NCI-H526 treated with DMSO at 0.1 percent for 48 hours (cell line): Measurements from ENCODE around the gene IQGAP2.

ENCODE experiments used
- DNase-seq: peaks from one replicate; lab custom pipeline; 2025; lab: John Stamatoyannopoulos, UW

IQGAP2 gene

DNA sequence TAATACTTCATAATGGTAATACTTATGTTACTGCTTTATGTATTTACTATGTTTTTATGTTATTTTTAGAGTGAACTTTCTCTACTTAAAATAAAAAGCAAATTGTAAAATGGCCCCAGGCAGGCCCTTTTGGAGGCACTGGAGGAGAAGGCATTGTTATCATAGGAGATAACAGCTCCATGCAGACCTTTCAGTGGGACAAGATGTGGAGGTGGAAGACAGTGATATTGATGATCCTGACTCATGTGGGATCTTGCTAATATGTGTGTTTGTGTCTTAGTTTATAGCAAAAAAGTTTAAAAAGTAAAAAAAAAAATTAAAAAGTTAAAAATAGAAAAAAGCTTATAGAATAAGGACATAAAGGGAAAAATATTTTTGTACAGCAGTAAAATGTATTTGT is 74.5 kb downstream of the IQGAP2 start:
- no peak for DNase-seq

DNA sequence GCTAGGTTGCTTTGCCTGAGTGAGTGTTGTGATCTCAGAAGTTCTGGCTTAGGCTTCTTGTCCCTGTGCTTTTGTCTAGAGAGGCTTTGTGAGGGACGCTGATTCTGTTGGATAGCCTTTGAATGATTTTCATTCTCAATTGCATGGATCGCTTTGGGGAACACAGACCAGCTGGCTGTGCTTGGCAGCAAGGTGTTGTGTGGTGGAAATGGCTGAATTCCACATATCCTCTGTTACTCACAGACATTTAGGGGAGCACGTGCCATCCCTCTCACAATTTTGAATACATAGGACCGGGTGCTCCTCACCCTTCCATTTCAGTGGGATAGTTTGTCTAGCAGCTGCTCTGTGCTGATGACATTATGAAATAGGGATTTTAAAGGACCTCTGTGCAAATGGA is 76.2 kb downstream of the IQGAP2 start:
- DNase-seq: no peak

DNA sequence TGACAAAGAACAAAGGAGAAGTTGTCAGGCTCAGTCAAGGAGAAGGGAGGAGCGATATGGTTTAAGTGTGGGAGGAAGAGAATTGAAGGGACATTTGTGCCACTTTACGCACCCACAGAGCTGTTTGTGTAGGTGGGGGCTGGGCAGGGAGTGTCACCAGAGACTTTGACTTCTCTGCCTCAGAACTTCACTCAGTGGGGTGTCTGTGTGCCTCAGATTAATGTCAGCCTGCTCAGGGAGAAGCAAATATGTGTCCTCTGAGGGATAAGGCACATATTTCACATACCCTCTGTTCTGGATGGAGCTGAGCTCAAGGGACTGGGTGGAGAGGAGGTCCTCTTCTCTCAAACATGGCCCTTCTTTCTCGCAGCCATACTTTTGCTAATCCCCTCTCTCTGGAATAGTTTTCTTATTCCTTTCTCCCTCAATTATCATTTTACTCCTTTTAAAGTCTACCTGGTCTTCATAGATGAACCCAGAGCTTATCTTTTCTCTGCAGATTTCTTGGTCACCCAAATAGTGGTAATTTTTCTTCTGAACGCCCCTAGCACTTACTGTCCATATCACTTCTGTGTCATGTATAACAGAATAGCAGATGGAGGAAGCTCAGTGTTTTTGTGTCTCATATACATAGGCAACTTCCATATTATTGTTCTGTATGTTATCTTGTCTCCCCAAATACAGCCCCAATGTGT is 77.0 kb downstream of the IQGAP2 start:
- no peak for DNase-seq

DNA sequence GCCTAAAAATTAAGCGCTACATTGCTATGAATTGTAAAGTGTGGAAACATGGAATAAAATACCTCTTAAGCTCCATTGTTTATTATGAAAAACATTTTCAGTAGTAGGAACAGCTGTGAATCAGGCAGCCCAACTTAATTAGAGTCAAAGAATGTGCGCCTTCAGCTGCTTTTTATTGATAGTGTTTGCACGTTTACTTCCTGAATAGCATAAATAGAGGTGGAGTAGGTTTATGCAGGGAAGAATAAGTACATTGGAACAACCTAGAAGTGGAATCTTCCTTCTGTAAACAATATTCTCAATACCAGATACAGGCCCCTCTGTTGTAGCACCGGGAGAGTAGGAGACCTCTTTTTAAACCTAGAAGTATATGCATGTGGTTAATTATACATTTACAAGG is 79.9 kb downstream of the IQGAP2 start:
- no peak for DNase-seq

DNA sequence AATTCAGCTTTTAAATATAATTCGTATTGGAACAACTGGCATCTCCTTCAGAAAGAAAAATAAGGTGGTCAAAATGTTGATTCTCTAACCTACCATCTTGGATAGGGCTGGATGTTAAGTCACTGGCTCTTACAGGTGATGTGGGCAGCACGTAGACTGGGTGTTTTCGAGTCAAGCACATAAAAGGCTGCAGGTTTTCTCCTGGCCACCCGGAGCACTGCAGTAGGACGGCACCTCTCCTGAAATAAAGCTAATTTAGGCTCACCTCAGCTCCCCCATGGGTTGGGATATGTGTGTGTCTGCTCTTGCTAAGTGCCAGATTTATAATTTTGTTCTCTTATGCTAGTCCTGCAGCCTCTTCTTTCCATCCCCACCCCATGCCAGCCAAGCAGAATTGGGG is 80.3 kb downstream of the IQGAP2 start:
- no peak for DNase-seq

DNA sequence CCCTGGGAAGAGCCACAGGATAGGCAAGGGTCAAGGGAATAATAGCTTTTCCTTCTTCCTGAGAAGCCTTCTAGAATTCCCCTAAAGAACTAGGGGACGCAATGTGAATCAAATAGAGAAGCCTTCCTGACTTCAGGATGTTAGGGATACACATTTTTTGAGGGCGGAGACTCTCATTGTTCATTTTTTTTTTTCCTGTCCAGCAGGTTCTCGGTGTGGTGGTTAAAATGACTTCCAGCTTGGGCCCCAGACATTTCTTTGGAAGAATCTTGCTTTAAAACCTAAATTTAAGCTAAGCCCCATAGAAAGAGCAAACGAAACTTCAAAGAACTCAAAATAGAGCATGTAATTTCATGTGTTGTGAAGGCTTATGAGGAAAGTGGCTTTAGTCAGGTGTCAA is 80.8 kb downstream of the IQGAP2 start:
- no peak for DNase-seq

DNA sequence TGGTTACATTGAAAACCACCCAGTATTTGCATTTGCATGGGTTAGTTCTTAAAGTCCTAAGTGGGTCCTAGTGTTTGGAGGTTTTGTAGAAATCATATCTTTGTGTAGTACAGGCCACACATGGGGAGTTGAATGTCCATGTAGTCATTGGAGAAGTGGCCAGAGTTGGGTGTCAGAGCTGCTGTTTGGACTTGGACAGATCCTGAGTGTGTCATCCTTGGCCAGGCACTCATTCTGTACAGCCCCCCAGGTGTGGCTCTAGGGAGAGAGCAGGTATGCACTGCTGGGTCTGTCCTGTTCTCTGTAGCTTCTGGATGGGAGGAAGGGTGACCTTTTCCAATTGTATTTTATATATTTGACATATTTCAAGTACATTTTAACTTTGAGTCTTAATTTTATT is 82.4 kb downstream of the IQGAP2 start:
- DNase-seq: no peak

DNA sequence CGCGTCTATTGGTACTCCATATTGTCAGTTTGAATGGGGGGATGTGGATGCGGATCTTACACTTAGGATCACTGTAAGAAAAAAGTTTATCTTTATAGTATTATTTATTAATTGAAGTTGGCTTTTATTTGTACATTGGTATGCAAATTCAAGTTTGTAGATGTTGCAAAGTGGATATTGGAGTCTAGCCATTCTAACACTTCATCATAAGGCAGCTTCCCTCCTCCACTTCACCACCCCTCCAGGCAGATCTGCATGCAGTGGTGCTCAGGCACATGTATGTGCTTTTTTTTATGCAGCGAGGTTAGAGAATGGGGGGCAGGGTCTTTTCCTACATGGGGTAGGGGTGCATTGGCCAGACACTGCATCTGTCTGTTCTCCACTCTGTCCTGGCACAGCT is 84.3 kb downstream of the IQGAP2 start:
- DNase-seq: no peak

DNA sequence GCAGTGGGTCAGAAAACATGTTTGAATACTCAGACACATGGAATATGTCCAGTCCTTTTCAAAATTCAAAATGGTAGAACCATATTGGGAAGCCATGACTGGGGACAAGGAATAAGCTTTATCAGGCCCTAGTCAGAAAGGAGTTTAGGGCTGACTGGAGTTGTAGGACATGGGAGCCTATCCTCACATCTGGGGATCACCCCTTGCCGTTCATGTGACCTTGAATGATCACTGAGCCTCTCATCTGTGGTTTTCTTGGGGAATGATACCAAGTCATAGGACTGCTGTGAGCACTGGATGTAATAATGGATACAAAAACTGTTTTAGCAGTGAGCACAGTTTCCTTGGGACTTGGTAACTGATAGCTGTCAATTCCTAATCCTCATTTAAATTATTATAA is 84.7 kb downstream of the IQGAP2 start:
- no peak for DNase-seq

DNA sequence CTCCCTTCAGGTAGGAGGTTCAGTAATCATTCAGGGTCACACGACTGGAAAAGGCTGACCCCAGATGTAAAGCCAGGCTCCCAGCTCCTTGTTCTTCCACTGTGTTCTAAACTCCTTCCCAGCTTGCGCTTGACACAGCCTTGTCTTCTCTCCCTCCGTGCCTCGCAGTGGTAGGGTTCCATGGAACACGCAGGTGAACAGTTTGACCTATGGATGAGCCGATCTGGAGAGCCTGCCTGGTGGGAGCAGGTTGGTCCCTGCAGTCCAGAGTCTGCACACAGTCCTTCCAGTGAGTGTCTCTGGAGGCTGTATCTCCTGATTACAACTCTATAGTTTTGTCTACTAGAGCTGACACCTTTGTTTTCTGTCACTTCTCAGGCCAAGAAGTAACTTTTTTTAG is 85.9 kb downstream of the IQGAP2 start:
- DNase-seq: no peak

DNA sequence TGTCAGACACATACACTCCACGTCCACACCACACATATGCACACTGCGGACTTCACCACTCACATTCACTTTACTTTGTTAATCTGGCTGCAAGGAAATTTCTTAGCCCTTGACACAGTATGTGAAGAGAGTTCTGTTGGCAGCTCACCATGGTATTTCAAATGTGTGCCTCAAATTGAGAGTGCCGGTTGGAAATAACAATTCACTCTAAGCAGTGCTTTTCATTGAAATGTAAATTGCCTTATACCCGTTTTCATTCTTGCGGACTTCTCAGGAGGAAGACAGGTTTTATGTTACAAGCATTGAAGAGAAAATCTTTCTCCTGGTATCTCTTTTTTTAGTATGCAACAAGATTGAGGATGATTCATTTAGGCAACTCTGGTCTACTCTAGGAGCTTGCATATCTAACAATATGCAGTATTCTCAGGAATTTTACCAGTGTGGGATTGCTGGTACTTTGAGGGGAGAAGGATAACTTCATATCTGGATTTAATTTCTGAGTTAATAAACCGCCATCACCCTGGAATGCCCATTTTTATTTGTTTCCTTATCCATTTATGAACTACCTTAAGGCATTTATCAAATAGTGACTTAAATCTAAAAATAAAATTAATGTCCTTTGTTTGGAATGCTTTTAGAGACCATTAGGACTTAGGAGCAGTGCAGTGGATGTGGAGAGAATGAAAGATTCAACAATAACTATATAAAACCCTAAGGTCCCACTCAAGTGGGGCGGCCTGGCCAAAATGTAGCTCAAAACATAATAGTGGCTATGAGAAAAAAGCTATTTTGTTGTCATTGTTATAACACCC is 87.0 kb downstream of the IQGAP2 start:
- no peak for DNase-seq

DNA sequence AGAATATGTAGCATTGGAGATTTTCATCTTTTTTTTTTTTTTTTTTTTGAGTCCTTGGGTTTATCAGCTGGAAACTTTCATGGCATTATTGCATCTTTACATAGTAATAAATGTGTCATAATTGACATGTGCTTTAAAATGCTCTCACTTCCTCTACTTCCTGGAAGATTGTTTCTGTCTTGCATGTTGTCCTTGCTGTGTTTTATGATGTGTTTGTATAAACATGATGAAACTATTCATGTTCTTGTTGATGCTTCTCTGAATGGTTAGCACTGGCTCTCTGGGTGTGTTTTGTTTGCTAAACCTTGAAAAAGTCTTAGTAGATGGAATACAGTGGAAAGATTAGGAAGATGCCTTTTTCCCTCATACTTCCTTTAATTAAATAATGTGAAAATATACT is 87.9 kb downstream of the IQGAP2 start:
- DNase-seq: no peak

DNA sequence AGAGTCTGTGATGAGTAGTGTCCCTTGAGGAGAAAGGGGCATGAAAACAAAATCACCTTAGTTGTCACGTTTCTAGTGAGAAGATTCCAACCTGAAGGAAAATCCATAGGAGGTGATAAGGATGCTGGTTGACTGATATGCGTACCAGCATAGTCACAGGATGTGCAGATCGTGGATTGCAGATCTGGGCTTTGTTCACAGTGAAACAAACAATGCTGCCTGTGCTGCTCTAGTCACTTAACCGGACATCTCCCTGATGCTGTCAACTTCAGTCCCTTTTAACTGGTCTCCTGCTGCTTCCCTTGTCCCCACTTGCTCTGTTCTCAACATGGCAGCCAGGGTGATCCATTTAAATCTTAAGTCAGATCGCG is 89.7 kb downstream of the IQGAP2 start:
- DNase-seq: no peak

DNA sequence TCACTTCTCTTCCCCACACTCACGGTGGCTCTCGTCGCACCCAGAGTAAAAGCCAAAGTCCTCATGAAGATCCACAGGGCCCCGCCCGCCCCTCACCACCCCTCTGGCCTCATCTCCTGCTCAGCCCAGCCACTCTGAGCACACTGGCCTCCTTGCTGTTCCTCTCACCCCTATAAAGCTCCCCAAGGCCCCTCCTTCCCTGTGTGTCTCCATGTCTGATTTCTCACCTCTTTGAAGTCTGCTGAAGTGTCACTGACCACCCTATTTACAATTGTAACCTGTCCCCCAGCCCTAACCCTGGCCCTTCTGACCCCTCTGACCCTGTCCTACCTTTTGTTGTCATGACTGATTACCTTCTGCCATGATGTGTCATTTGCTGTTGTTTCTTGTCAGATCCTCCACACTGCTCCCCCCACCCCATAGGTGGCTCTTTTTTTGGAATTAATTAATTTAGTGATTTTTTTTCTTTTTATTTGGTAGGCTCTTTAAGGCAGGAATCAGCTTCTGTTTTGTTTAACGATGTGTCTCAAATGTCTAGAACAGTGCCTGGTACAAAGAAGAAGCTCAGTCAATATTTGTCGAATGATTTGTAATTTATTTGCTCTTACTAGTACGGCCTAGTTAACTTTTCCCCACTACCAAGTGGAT is 90.2 kb downstream of the IQGAP2 start:
- no peak for DNase-seq

DNA sequence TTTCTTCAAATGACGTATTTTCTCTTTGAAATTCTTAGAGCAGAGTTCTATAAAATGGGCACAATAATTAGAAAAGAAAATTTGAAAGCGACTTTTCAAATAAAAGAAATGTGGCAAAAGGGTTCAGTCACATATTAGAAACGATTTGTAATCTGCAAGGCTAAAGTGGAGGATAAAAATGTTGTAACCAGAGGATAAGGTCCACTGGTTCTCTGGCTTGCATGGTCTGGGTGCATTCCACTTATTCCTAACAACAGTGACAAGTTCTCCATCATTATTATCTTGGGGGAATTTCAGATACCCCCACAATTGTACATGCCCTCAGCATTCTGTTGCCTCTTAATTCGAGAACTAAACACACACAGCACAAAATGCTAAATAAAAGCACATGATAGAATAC is 91.1 kb downstream of the IQGAP2 start:
- DNase-seq: no peak

DNA sequence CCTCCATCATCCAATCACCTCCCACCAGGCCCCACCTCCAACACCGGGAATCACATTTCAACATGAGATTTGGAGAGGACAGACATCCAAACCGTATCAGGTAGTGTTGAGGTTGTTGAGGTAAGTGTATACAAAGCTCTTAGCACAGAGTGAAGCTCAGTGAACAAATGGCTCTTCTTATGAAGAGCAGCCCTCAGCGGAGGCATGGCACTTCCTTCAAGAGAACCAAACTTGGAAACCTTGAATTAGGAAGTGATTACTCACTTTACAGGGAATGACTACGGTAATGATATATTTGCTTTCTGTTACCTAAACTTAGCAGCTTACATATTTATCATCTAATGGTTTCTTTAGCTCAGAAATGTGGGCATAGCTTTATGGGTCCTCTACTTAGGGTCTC is 92.8 kb downstream of the IQGAP2 start:
- no peak for DNase-seq

DNA sequence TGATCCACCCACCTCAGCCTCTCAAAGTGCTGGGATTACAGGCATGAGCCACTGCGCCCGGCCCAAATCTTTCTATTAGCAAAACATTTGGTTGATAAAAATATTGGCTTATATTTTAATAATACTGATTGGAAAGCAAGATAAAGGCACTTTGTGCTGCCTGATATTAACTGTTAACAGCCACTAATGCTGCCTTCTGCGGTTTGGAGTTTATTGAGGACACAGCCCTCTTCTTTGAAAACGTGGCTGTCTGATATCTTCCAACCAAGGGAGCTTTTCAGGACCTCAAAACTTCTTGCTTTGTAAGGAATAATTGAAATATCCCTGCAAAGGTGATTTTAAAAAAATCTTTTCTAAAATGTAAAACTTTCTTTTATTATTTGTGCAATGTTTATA is 94.0 kb downstream of the IQGAP2 start:
- DNase-seq: no peak

DNA sequence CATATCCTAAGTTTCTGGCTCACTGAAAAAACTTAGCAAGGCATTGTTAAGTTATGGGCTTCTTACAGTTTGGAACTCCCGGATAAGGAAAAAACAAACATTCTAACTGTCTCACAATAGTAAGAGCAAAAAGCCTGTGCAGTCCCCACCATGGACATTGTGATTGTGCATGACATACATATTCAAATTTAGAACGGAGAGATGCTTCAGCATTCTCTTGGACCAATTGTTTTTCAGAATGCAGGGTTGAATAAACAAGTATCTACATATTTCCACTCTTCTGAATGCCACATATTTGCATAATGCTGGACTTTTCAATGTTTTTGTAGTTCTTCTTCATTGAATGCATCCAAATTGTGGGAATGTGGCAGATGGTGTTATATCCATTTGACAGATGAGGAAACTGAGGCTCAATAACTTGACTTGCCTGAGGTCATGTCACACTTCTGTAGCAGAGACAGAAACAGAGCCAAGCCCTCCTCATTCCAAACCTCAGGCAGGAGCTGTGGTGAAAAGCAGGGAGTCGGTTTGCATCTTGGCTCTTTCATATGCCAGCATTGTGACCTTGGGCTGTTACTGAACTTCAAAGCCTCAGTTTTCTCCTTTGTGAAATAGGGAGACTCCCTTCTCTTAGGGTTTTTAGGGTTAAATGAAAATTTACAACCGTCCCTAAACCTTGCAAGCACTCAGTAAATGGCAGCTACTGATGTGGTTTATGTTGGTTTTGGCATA is 95.1 kb downstream of the IQGAP2 start:
- DNase-seq: no peak

DNA sequence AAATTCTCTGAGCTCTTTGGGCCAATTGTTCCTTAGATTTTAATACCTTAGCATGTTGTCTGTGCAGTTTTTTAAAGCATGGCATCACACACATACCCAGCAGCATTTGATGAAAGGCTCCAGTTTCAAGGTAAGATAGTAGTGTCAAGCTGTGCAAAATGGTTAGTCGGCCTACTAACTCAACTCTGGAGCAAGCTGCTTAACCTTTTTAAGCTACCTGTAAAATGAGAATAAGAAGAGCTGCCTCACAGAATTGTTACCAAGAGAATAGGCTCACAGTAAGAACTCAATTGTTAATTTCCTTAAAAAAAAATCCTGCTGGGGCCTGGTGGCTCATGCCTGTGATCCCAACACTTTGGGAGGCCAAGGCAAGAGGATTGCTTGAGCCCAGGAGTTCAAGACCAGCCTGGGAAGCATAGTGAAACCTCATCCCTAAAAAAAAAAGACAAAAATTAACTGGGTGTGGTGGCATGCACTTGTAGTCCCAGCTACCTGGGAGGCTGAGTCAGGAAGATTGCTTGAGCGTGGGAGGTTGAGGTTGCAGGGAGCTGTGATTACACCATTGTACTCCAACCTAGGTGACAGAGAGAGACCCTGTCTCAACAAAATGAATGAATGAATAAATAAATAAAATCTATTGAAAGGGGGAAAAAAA is 96.5 kb downstream of the IQGAP2 start:
- no peak for DNase-seq

DNA sequence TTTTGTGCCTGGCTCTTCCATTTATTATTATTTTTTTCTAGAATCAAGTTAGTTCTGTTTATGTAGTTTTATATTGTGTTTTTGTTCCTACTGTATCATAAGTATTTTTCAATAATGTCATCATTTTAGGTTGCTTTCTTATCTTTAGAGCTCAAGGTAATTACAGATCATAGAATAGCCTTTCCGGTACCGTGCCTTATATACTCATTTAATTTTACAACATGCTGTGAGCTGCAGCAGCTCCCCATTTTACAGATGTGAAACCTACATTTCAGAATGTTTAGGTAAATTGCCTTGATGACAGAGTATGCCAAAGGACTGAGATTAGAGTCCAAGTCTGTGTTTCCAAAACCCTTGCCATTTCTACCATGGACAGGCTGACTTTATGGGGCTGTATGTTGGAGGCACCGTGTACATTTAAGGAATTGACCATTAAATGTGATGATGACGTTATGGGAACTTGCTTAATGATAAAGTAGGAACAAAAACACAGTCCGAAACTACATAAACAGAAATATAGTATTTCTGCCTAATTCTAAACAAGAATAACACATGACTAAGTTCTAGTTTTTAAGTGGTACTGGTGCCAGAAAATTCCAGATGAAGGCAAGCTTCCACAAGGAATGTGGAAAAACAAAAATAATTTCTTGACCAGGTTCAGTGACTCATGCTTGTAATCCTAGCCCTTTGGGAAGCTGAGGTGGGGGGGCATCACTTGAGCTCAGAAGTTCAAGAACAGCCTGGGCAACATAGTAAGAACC is 97.7 kb downstream of the IQGAP2 start:
- no peak for DNase-seq

DNA sequence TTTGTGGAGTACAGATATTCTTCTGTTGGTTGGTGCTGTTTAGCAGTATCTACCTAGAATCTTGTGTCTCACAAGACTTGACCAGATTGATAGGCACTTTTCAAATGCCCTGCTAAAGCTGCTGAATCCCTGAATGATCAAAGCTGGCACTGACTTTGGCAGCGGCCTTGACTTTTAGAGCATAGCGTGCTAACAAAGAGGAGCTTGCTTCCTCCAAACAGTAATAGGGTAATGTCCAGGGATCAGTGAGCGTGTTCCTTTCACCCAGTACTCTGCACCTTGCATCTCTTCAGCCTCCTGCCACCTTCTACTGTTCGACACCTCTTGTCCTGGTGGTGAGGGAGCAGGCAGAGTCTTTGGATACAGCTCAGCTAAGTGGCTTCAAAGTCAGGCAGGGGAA is 100.8 kb downstream of the IQGAP2 start:
- DNase-seq: no peak
